HG02759 (cell line): ENCODE data around the gene SHROOM3.

ENCODE experiments used
- ATAC-seq: cut with Tn5 transposase; IDR thresholded peaks from one replicate; pipeline ENCODE4 v1.9.1; 2021; ENCODE audit warnings: mild to moderate bottlenecking, moderate library complexity; ENCODE audit not compliant: unreplicated experiment

SHROOM3 gene

DNA sequence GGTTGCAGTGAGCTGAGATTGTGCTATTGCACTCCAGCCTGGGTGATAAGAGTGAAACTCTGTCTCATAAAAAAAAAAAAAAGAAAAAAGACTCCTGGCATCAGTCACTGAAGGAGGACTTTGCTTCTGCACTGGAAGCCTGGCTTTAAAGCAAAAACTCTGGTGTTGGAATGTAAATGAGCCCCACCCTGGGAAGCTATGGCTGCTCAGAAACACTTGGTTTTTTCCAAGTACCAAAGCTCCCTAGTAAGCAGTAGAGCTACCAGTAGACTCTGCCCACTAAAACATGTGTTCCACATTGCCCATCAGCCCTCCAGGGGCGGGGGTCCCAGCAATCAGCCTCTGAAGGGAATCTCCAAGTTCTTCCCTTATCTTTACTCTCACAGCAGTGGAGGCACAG is 154.4 kb downstream of the SHROOM3 start:
- no peak for ATAC-seq

DNA sequence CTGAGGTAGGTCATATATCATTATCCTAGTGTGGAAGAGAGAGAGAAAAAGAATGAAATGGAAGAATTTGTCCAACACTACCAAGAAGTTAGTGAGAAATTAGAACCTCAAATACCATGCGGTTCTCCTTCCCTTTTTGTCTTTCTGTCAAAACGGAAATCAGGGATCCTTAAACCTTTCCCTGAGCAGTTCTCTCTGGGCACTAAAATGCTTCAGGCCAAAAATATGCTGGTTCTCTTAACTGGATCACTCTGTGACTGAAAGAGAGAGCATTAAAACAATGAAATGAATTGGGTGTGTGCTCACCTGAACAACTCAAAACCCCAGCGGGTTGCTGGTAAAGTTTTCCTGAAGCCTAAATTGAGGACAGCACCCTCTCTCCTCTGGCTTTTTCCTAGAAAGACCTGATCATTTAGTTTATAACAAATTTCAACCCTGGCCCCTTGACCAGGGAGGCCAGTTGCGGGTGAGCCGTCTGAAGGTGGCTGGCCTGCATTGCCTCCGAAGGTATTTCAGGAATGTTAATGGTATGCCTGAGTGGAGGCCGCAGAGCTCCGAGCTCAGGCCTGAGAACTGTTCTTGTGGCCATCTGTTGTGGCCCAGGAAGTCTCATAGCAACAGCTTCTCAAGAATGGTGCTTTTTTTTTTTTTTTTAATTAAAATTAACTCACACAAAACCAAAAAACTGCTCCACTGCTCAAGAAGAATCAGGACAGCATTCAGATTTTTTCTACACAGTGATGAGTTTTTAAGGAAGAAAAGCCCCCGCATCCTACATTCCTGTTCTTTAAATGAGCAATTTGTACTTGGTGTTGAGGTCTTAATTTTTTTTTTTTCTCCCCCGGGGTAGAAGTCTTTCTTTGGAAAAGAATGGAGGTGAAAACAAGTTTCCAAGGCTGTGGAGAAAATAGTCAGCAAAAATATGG is 155.1 kb downstream of the SHROOM3 start:
- no peak for ATAC-seq

DNA sequence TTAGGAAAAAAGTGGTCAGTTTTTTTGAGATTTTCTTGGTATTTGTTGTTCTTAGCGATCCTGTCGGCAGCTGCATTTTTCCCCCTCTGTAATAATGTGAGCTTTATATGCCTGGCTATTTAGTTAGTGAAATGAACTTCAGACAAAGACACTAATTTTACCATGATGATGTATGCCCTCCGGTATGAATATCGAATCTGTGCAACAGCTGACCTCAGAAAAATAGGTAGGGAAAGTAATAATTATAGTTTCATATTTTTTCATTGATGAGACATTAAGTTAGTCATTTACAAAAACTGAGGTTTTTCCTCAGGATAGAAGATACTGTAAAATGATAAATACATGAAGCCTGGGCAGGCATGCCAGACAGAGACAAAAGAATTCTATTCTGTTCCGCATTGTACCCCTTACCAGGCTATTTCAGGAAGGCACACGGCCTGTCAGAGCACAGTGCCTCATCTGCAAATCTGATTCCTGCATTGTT is 155.8 kb downstream of the SHROOM3 start:
- no peak for ATAC-seq

DNA sequence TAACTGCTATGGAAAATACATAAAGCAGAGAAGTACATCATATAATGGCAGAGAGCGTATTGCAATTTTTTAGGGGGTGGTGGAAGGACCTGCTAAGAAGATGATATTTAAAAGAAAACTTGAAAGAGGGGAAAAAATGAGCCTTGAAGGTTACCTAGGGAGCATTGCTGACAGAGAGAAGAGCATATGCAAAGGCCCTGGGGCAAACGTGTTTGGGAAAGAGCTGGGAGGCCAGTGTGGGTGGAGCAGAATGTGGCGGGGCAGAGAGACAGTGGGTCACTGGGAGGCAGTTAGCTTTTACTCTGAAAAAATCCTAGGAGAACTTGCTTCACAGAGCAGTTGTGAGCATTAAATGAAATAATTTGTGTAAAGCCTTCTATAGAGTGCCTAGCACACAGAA is 157.0 kb downstream of the SHROOM3 start:
- ATAC-seq = no peak

DNA sequence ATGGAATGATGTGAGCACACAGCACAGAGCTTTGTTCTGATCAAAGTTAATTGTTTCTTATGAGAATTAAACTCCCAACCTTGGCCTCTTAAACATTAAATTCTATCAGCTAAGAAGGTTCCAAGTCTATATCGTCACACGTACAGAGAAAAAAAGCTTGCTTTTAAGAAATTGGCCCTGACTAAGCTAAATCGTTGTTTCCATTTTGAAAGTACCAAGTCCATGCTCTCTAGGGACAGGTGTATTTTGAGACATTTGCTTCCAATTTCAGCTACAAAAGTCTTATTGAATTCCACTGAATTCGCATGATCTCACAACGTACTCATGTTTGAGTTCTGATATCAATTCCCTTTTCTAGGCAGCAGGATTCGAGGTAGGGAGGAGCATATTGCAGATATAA is 157.4 kb downstream of the SHROOM3 start:
- ATAC-seq = no peak

DNA sequence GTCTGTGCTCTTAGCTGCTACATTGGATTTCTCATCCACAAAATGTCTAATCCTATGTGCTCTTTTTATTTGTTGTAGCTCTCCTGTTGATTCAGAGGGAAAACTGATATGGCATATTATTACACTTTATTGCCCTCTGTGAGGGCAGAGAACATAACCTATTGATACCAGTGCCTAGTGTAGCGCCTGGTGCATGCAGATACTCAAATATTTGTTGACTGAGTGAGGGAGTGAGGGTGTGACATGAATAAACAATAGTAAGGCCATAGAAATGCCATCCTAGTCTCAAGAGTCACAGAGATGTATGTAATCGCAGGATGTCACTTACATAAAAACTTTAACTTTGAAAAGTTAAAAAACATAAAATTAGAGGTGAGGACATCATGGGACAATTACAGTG is 159.1 kb downstream of the SHROOM3 start:
- no peak for ATAC-seq

DNA sequence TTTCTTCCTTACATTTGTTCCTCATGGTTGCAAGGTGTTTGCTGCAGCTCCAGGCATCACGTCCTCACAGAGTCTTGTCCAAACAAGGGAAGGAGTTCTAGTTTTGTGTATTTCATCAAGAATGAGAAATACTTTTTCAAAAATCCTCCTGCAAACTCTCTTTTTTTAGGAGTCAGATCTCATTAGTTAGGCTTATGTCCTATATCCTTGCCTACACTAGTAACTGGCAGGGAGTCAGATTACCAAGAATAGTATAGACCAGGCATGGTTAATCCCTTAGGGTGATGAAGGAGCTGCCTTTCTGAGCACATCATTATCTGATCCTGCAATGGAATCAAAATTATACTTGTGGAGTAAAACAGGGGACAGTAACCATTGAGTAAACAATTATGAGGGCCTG is 160.4 kb downstream of the SHROOM3 start:
- ATAC-seq = no peak

DNA sequence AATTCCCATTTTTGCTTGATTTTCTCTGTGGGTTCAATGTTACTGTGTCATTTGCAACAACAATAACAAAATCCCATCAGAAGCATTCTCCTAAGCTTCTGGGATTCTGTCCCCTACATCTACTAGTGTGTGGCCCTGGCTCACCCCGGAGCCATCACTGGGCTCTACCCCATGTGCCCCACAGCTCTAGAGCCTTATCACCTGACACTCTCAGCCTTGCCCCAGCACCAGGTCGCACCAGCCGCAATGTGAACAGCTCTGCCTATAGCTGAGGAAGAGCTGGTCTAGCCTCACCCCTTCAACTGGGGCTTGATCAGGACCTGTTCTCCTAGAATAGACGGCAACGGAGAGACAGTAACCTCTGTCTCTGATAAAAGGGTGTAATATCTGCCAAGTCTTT is 161.7 kb downstream of the SHROOM3 start:
- ATAC-seq = no peak

DNA sequence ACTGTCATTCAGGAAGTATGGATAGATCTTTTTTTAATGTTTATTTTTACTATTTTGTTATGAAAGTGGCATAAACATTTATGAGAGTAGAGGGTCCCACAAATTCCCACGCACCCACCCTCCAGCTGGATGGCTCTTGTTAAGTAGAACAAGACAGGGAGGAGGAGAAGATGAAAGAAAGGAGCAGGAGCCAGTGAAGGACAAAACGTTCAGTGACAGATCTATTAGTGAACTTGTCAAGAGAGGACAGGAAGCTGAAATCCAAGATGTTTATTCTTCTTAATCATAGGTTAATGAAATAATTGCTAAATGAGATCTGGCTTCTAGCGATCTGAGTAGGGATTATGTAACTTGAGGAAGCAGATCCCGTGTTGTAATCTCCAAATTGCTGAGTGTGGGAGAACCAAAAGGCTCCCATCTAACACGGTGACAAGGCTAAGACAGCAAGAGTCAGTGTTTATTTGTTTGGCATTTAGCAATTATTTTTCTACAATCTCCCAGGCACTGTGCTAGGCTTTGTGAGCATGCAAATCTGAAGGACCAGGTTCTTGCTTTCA is 162.5 kb downstream of the SHROOM3 start:
- ATAC-seq = no peak

DNA sequence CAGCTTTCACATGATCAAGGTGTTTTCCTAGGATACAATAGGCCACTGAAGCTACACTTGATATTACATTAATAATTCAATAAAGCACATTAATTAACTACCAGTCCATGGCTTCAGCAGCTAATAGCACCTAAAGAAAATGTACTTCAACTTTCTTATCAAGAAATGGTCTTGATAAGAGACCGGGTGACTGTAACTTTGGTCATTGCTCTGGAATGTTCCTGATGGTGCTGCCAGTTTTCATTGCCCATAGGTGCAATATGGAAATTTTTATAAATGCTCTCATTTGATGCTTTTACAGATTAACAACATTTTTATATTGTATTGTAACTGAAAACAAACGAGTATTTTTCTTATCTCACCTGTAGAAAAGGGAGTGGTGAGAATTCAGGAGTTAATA is 165.4 kb downstream of the SHROOM3 start:
- no peak for ATAC-seq

DNA sequence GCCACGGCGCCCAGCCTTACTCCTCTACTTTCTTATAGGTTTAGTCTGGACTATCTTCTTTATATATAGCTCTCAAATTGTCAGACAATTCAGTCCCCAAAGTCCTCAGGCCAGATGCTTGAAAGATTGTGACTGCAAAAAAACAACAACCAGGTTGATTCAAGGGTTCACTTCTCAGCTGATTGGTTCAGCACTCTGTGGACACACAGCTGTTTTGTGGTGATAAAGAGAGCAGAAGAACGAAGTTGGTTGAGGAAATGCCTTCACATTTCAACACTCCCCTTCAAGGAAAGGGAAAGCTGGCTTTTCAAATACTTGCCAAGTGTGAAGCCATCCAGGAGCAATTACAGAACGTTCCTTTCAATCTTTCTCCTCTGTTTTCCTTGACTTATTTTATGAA is 166.8 kb downstream of the SHROOM3 start:
- ATAC-seq = no peak

DNA sequence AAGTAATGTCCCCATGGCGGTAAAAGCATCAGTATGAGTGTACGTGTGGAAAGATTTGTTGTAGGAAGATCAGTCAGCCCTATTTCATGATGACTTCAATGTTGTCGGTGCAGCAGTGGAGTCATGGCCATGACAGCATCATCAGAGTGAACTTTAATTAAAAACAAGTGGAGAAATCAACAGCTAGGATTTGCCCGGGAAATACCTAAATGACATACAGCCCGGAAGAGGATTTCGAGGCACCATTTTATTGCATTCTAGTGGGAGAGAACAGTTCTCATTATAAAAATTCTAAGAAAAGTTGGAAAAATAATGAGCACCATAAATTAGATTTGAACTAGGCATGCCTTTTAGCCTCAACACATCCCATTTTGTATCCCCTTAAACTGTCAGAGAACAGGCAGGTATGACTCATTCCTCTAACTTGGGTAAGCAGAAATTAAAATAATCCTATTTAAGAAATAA is 170.1 kb downstream of the SHROOM3 start:
- no peak for ATAC-seq

DNA sequence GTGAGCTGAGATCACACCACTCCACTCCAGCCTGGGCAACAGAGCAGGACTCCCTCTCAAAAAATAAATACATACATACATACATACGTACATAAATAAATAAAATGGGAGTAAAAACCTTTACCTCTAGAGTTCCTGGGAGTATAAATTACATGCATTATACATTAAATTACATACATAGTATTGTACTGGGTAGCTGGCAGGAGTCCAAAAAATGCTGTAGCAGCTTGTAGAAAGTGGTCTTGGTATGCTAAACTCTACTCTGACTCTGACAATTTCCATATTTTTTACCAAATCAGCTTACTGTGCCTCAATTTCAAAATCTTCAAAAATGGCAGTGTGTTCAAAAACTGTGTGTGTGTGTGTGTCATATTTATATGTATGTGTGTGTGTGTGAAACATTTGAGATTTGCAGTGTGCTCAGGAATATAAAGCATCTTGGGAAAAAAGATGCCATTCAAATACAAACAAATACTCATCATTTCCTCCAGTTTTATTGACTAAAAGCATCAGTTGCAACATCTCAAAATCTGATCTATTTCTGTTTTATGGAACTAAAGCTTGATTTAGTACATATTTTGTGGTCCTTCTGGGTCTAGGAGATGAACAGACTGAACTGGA is 171.7 kb downstream of the SHROOM3 start:
- no peak for ATAC-seq

DNA sequence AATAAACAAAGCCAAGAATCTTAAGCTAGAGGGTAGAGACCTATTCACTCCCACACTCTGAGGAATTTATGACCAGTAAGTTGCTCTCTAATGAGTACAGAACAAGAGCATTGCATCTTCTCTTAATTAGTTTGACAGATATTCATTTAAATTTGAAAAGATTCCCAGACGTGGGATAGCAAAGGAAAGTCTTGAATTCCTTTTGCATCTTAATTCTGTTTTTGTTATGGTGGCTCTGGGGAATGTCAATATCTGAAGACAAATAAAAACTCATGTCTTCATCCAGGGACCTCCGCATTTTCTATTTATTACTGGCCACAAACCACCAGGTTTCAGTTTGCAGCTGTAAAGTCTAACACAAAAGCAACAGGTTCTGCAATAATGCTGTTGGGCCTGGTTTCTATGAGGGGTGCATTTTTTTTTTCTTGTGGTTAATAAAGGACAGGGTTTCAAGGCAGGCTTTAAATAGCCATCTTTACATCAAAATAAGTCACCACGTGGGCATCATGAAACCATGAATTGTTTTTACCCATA is 172.3 kb downstream of the SHROOM3 start:
- peak; percentile 92 for ATAC-seq

DNA sequence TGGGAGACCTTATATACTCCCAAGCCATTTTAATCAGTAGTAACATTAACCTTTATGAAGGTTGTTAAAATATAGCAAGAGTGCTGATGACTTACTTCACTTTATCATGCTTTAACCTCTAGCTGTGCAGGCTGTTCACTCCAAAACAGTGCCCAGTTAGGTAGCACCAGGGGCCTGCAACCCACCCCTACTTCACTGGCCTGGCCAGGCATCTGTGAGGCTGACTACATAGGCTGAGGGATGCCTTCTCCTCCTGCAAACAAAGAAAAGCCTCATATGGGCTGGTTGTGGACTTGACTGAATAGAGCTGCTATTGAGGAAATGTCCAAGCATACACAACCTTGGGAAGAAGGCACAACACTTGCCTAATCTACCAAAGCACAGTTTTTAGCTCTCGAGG is 172.8 kb downstream of the SHROOM3 start:
- ATAC-seq = peak; percentile 24

DNA sequence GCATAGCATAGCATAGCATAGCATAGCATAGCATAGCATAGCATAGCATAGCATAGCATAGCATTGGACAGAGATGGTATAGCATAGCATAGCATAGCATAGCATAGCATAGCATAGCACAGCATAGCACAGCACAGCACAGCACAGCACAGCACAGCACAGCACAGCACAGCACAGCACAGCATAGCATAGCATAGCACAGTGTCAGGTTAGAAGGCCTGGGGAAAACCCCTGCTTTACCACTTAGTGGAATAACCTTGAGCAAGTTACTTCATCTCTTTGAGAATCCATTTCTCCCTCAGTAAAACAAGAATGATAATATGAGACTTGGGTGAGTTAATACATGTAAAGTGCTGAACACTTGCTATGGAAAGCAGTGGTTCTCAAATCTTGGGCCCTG is 173.5 kb downstream of the SHROOM3 start:
- peak; percentile 34 for ATAC-seq

DNA sequence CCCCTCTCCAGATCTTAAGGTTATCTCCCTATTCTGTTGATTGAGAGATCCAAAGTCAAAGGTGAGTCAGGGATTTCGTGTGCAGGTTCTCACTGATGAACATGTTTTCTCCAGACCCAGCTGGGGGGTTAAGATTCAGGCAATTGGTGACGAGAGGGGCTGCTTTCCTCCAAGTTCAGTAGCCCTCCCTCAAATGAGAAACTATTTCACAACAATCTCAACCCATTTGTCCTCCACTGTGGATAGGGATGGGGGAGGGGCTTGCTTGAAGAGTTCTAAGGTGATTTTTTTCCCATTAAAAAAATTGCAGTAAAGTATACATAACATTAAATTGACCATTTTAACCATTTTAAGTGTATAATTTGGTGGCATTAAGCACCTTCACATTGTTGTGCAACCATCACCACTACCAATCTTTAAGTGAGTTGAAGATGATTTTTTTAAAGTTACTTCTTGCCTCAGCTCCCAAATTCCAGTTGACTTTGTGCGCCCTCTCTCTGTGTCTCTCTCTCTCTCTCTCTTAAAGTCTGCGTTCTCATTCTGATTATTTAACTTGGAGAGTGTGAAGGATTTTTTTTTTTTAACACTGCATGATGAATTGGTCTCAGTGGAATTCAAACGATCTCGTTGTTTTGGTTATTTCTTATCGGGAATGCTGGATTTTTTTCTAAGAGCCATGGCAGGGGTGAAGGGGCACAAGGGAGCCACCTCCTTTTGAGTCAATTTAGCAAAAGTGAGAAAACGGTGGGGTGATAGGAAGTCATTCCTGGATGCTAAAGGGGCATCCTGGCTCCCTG is 175.9 kb downstream of the SHROOM3 start:
- ATAC-seq = no peak

DNA sequence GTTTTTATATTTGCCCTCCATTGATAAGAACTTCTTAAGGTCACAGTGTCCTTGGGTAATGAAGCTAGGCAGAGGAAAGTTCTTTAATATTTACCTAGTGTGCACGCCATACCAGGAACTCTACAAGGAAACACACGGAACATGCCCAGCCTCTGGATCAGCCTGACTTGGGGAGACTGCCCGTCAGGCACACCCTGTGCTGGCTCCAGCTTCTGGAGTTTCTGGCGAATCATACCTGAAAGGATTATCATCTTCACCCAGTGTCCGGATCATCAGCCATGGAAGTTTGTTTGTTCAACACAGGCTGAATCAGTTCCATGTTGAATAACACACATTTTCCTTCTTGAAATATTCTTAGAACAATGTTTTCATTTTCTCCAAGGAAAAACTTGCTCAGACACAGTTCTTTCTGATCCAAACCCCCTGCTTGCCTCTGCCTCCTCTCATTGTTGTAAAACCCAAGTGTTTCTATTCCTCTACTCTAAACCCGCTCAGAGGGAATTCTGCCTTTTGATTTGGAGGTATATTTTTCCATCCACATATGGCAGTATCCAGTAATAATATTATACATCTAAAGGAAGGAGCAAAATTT is 176.7 kb downstream of the SHROOM3 start:
- no peak for ATAC-seq

DNA sequence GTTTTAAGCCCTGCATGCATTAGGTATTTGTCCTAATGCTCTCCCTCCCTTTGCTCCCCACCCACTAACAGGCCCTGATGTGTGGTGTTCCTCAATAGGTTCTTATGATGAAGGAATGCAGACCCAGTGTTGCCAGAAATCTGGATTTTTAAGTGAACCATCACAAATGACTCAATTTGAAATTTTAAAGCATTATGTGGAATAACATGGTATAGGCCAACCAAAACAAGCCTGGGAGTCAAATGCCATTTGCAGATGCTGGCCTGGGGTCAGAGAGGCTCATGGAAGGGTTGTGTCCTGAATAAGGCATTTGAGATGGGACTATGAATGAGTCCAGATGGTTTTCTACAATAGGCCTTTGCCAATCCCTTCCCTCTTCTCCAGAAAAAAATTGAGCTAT is 179.6 kb downstream of the SHROOM3 start:
- ATAC-seq = no peak

DNA sequence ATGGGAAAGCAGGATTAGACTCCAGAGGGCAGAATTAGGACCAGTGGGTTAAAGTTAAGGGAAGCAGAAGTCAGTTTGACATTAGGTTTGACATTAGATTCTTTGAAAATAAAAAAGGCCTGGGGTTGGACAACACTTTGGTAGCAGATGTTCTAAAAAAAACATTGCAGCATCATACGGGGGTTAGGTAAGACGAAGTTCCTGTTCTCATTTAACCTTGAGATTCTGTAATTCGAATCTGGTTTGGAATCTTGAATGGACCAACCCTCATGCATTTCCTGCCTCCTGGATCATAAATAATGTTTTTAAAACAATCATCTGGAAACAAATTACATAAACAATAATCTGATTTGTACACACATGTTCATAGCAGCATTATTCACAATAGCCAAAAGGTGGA is 181.0 kb downstream of the SHROOM3 start:
- ATAC-seq = no peak
